ENCODE data around the gene RALGAPB. TPM values are rescaled to one million over a fixed set of nuclear protein-coding genes. Genes with fewer than 3 reads are reported as not detected.

The RALGAPB gene
- total RNA-seq, 2 experiments from 2014 or later: 19.0 to 42.9 TPM

- Histone ChIP-seq H3K4me2 (ENCODE audit: low read length) (no peak overlapping the region), H3K4me3 (ENCODE audit: low read depth, low read length, poor library complexity, severe bottlenecking) (no peak overlapping the region), H3K27ac (ENCODE audit: low read depth, low read length, poor library complexity, severe bottlenecking) (no peak overlapping the region), H3K9me3 (ENCODE audit: low read length) (no peaks in the 10 kb centered on the region), H4K20me1 (ENCODE audit: insufficient read depth, low read length) (no peaks in the 10 kb centered on the region), H3K79me2 (ENCODE audit: insufficient read depth, low read depth, low read length) (no peaks in the 10 kb centered on the region), H2AFZ (ENCODE audit: low read length) (no peak overlapping the region), H3K36me3 (ENCODE audit: insufficient read depth, low read length) (no peaks in the 10 kb centered on the region), H3K4me1 (ENCODE audit: insufficient read depth, low read length, poor library complexity, severe bottlenecking) (no peaks in the 10 kb centered on the region), H3K9me2 (ENCODE audit: insufficient read depth, low read length) (no peaks in the 10 kb centered on the region)
- intact Hi-C loops (cut with micrococcal nuclease; ENCODE audit: unreplicated experiment): no loop called here
- POLR2A ChIA-PET: no interaction called here
- BruUV-seq (replicated peaks): no TSS peak
- TF ChIP-seq CTCF (conservative IDR thresholded peaks at IDR 0.05; ENCODE audit: low read length) (no peak), EZH2phosphoT487 (IDR thresholded peaks at IDR 0.05; ENCODE audit: borderline replicate concordance, low read depth, low read length) (no peak)
- no peak for DNase-seq (ENCODE audit: low spot score)
- CTCF ChIA-PET (ENCODE audit: unreplicated experiment): no interaction called here
Observed at GRCh38 chr20:38589351-38589750, 116.7 kb downstream of the RALGAPB start.

- Histone ChIP-seq H3K27ac (ENCODE audit: low read depth, low read length, poor library complexity, severe bottlenecking) (no peak overlapping the region), H3K4me2 (ENCODE audit: low read length) (no peak overlapping the region), H3K9me3 (ENCODE audit: low read length) (no peaks in the 10 kb centered on the region), H2AFZ (ENCODE audit: low read length) (no peak overlapping the region), H3K79me2 (ENCODE audit: insufficient read depth, low read depth, low read length) (no peaks in the 10 kb centered on the region), H4K20me1 (ENCODE audit: insufficient read depth, low read length) (no peaks in the 10 kb centered on the region), H3K4me1 (ENCODE audit: insufficient read depth, low read length, poor library complexity, severe bottlenecking) (no peaks in the 10 kb centered on the region), H3K36me3 (ENCODE audit: insufficient read depth, low read length) (no peaks in the 10 kb centered on the region), H3K9me2 (ENCODE audit: insufficient read depth, low read length) (no peaks in the 10 kb centered on the region), H3K4me3 (ENCODE audit: low read depth, low read length, poor library complexity, severe bottlenecking) (no peak overlapping the region)
- ChIA-PET POLR2A (no interaction called here), CTCF (ENCODE audit: unreplicated experiment) (no interaction called here)
- no peak for DNase-seq (ENCODE audit: low spot score)
- no TSS peak for BruUV-seq (replicated peaks)
- TF ChIP-seq EZH2phosphoT487 (IDR thresholded peaks at IDR 0.05; ENCODE audit: borderline replicate concordance, low read depth, low read length): no peak
- intact Hi-C loops (cut with micrococcal nuclease; ENCODE audit: unreplicated experiment): no loop called here
Observed at GRCh38 chr20:38589967-38590675, 117.5 kb downstream of the RALGAPB start.

GRCh38 chr20:38590676-38591473, 118.2 kb downstream of the RALGAPB start:
- Histone ChIP-seq H4K20me1 (ENCODE audit: insufficient read depth, low read length) (no peaks in the 10 kb centered on the region), H3K9me3 (ENCODE audit: low read length) (no peaks in the 10 kb centered on the region), H3K9me2 (ENCODE audit: insufficient read depth, low read length) (no peaks in the 10 kb centered on the region), H3K4me1 (ENCODE audit: insufficient read depth, low read length, poor library complexity, severe bottlenecking) (no peaks in the 10 kb centered on the region), H3K27ac (ENCODE audit: low read depth, low read length, poor library complexity, severe bottlenecking) (no peak overlapping the region), H3K4me2 (ENCODE audit: low read length) (no peak overlapping the region), H3K4me3 (ENCODE audit: low read depth, low read length, poor library complexity, severe bottlenecking) (no peak overlapping the region), H2AFZ (ENCODE audit: low read length) (no peak overlapping the region), H3K36me3 (ENCODE audit: insufficient read depth, low read length) (no peaks in the 10 kb centered on the region), H3K79me2 (ENCODE audit: insufficient read depth, low read depth, low read length) (no peaks in the 10 kb centered on the region)
- intact Hi-C loops (cut with micrococcal nuclease; ENCODE audit: unreplicated experiment): no loop called here
- no peak for DNase-seq (ENCODE audit: low spot score)
- ChIA-PET CTCF (ENCODE audit: unreplicated experiment) (no interaction called here), POLR2A (no interaction called here)
- TF ChIP-seq CTCF (conservative IDR thresholded peaks at IDR 0.05; ENCODE audit: low read length) (no peak), EZH2phosphoT487 (IDR thresholded peaks at IDR 0.05; ENCODE audit: borderline replicate concordance, low read depth, low read length) (no peak)
- BruUV-seq (replicated peaks): no TSS peak
